Measurements from ENCODE around the gene MFAP5. TPM values are rescaled to one million over a fixed set of nuclear protein-coding genes. Genes with fewer than 3 reads are reported as not detected.

MFAP5 gene
- total RNA-seq, 2 donors from 2014 or later = 2.8 to 13.4 TPM

- DNase-seq (ENCODE audit: low spot score) = no peak
- intact Hi-C loops (cut with DNase I) = no loop called here
- H3K36me3 ChIP-seq = no peaks in the 10 kb centered on the region
- TF ChIP-seq, protein P1, sequence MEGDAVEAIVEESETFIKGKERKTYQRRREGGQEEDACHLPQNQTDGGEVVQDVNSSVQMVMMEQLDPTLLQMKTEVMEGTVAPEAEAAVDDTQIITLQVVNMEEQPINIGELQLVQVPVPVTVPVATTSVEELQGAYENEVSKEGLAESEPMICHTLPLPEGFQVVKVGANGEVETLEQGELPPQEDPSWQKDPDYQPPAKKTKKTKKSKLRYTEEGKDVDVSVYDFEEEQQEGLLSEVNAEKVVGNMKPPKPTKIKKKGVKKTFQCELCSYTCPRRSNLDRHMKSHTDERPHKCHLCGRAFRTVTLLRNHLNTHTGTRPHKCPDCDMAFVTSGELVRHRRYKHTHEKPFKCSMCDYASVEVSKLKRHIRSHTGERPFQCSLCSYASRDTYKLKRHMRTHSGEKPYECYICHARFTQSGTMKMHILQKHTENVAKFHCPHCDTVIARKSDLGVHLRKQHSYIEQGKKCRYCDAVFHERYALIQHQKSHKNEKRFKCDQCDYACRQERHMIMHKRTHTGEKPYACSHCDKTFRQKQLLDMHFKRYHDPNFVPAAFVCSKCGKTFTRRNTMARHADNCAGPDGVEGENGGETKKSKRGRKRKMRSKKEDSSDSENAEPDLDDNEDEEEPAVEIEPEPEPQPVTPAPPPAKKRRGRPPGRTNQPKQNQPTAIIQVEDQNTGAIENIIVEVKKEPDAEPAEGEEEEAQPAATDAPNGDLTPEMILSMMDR (IDR thresholded peaks at IDR 0.05) = no peak
- TF ChIP-seq POLR2AphosphoS5 (IDR thresholded peaks at IDR 0.05) (no peak), POLR2A (IDR thresholded peaks at IDR 0.05) (no peak)
- 47% methylated on average over 5 of the region's 5 CpGs for WGBS
- no peaks in the 10 kb centered on the region for H3K9me3 ChIP-seq
- no peak overlapping the region for H3K4me3 ChIP-seq
- H3K27me3 ChIP-seq (replicated peaks; ENCODE audit: insufficient read depth) = no peaks in the 10 kb centered on the region
- H3K27ac ChIP-seq = no peak overlapping the region
- H3K4me1 ChIP-seq (replicated peaks) = no peaks in the 10 kb centered on the region
These were observed 18.0 kb downstream of the MFAP5 start for GRCh38 chr12:8644345-8645248.

DNA sequence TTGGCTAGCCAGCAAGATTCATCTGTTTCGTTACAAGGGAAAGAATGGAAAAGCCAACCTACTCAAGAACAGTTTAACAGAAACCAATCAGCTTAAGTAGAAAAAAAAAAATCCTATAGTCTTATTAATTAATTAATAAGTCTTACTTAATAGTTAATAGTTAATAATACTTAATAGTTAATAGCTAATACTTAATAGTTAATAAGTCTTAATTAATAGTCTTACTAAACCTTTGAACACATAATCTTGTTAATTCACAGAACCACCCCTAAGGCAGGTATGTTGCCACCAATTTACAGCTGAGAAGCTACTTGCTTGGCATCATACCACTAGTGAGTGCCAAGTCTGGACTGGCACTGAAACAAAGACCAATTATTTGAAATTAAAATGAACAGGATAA is 19.9 kb downstream of the MFAP5 start:
- DNase-seq (ENCODE audit: low spot score) = no peak
- intact Hi-C loops (cut with DNase I) = no loop called here
- Histone ChIP-seq H3K27ac (no peak overlapping the region), H3K9me3 (no peaks in the 10 kb centered on the region), H3K27me3 (replicated peaks; ENCODE audit: insufficient read depth) (no peaks in the 10 kb centered on the region), H3K4me1 (replicated peaks) (no peaks in the 10 kb centered on the region), H3K4me3 (no peak overlapping the region), H3K36me3 (no peaks in the 10 kb centered on the region)
- 60% methylated on average over 1 of the region's 1 CpG for WGBS
- no peak for TF ChIP-seq POLR2A (IDR thresholded peaks at IDR 0.05)
- TF ChIP-seq, protein P1 (IDR thresholded peaks at IDR 0.05) = no peak
- no peak for TF ChIP-seq POLR2AphosphoS5 (IDR thresholded peaks at IDR 0.05)

DNA sequence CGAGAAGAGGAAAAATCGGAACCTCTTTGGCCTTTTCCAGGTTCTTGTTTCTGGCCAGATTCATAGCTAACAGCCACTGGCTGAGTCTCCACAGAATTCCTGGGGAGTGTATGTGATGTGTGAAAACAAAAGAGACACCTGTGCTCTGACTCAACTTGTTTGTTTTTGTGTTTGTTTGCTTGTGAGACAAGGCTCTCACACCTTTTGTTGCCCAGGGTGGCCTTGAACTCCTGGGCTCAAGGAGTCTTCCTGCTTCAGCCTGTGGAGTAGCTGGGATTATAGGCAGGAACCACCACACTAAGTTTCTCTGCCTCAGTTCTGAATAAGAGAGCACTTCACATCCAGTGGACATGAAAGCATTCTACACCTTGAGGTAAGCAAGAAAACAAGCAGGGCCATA is 22.7 kb downstream of the MFAP5 start:
- no peaks in the 10 kb centered on the region for H3K36me3 ChIP-seq
- H3K27ac ChIP-seq = no peak overlapping the region
- DNase-seq (ENCODE audit: low spot score) = no peak
- intact Hi-C loops (cut with DNase I) = no loop called here
- TF ChIP-seq POLR2AphosphoS5 (IDR thresholded peaks at IDR 0.05) = no peak
- H3K4me1 ChIP-seq (replicated peaks) = no peaks in the 10 kb centered on the region
- no peaks in the 10 kb centered on the region for H3K9me3 ChIP-seq
- WGBS = 86% methylated on average over 2 of the region's 2 CpGs
- H3K4me3 ChIP-seq = no peak overlapping the region
- H3K27me3 ChIP-seq (replicated peaks; ENCODE audit: insufficient read depth) = no peaks in the 10 kb centered on the region

- no peak for DNase-seq (ENCODE audit: low spot score)
- TF ChIP-seq POLR2A (IDR thresholded peaks at IDR 0.05) (no peak), POLR2AphosphoS5 (IDR thresholded peaks at IDR 0.05) (no peak)
- TF ChIP-seq, protein P1 (IDR thresholded peaks at IDR 0.05) = no peak
- H3K36me3 ChIP-seq = no peaks in the 10 kb centered on the region
- H3K4me1 ChIP-seq (replicated peaks) = no peaks in the 10 kb centered on the region
- no peaks in the 10 kb centered on the region for H3K9me3 ChIP-seq
- intact Hi-C loops (cut with DNase I) = no loop called here
- no peaks in the 10 kb centered on the region for H3K27me3 ChIP-seq (replicated peaks; ENCODE audit: insufficient read depth)
- no peak overlapping the region for H3K27ac ChIP-seq
- 72% methylated on average over 4 of the region's 4 CpGs for WGBS
- no peak overlapping the region for H3K4me3 ChIP-seq
These were observed 23.7 kb downstream of the MFAP5 start for GRCh38 chr12:8638951-8639350.

GRCh38 chr12:8637666-8638065 is 25.0 kb downstream of the MFAP5 start:
- no peak overlapping the region for H3K27ac ChIP-seq
- TF ChIP-seq POLR2A (IDR thresholded peaks at IDR 0.05) (no peak), POLR2AphosphoS5 (IDR thresholded peaks at IDR 0.05) (no peak)
- TF ChIP-seq, protein P1 (IDR thresholded peaks at IDR 0.05) = no peak
- H3K9me3 ChIP-seq = no peaks in the 10 kb centered on the region
- no peaks in the 10 kb centered on the region for H3K27me3 ChIP-seq (replicated peaks; ENCODE audit: insufficient read depth)
- H3K36me3 ChIP-seq = no peaks in the 10 kb centered on the region
- no peak for DNase-seq (ENCODE audit: low spot score)
- no peaks in the 10 kb centered on the region for H3K4me1 ChIP-seq (replicated peaks)
- H3K4me3 ChIP-seq = no peak overlapping the region
- intact Hi-C loops (cut with DNase I) = no loop called here
- 56% methylated on average over 4 of the region's 4 CpGs for WGBS
